ENCODE measurements around the gene EPSTI1.
A peak's percentile ranks its signal among the peaks of the same experiment; 100 is the strongest.
"Not testable (repeated sequence)": the region's sequence is repeated elsewhere in the genome, so short reads cannot be mapped to it uniquely, and the experiment has no call there.

The EPSTI1 gene

DNA sequence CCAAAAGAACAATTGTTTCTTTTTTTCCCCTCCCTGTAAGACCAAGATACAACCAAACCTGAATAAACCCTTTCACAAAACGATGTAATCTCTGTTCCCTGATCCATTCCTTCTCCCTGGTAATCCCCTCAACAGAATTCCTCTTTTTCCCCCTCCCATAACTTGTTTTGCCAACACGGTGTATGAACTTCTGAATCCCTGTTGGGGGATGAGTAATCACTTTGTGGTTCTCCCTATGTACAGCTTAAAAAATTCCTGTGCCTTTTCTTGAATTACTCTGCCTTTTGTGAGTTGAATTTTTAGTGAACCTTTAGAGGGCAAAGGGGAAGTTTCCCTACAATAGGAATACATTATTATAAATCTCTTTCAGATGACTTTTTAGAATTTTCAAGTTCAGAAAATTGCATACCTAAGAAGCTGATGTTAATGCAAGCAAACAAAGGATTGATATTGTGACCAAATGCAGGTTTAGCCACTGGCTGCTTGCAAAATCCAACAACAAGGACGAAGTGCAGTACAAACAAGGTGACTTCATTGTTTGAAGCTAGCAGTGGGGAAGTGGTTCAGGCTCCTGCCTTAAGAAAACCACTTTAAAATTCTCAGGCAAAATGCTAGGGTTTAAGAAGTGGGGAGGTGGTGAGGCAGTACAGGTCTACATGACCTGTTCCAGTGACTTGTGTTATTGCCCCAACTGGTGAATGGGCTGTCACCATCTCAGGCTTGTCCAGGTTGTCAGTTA lies 15.0 kb upstream of the EPSTI1 start:
- FAIRE-seq: no peak
- DNase-seq (ENCODE audit: low spot score): peak; percentile 28

GRCh38 chr13:43005460-43006236 lies 13.6 kb upstream of the EPSTI1 start:
- DNase-seq (ENCODE audit: low spot score) (no peak), FAIRE-seq (no peak)

GRCh38 chr13:43003729-43004128 lies 11.7 kb upstream of the EPSTI1 start:
- DNase-seq (ENCODE audit: low spot score): no peak
- no peak for FAIRE-seq

DNA sequence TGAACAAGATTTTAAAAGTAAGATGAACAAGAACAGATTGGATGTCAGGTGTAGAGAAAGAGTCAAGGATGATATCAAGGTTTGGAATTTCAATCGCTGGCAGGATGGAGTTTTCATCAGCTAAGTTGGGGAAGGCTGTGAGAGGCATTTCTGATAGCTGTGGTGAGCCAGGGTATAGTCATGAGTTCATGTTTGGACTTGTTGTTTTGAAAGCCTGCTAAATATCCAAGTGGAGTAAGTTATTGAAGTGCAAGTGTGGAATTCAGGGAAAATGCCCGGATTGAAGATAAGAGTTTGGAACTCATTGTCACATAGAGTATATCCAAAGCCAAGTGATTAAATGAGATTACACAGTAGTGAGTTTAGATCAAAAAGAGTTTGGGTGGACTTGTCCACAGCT lies 11.0 kb upstream of the EPSTI1 start:
- DNase-seq (ENCODE audit: low spot score) (no peak), FAIRE-seq (no peak)

- FAIRE-seq (no peak), DNase-seq (ENCODE audit: low spot score) (no peak)
Observed at GRCh38 chr13:43002021-43002420, 10.0 kb upstream of the EPSTI1 start.

DNA sequence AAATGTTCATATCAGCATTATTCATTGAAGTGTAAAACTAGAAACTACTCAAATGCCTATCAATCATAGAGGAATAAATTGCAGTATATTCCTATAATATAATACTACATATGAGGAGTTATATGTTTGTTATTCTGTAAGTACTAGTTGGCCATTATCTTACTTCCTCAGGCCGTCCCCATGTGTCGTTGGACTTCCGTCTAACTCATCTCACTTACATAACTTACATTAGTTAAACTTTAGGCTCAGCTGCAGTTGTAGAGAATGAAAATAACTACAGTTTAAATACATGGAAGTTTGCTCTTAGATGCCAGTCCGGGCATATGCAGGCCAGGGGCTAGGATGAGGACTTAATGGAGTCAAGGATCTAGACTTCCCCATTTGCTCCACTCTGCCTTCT lies 8.6 kb upstream of the EPSTI1 start:
- DNase-seq (ENCODE audit: low spot score): no peak
- FAIRE-seq: no peak

DNA sequence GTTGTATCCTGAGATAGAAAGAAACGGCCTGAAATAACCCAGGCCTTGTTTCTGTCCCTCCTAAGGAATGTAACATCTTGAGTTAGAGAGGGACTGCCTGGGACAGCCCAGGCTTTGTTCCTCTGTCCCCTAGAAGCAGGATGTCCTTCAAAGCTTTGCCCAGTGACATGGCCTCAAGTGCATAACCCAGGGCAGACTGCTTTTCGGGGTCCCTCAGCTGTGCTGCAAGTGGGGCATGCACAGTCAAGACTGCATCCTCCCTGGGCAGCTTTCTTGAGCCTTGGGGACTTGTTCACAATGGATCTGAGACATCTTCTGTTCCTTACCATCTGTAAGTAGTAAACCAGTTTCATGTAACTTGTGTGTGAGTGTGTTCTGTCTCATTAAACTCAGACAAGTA lies 7.5 kb upstream of the EPSTI1 start:
- no peak for FAIRE-seq
- no peak for DNase-seq (ENCODE audit: low spot score)

- FAIRE-seq (no peak), DNase-seq (ENCODE audit: low spot score) (no peak)
Observed at GRCh38 chr13:42997381-42997780, 5.3 kb upstream of the EPSTI1 start.

DNA sequence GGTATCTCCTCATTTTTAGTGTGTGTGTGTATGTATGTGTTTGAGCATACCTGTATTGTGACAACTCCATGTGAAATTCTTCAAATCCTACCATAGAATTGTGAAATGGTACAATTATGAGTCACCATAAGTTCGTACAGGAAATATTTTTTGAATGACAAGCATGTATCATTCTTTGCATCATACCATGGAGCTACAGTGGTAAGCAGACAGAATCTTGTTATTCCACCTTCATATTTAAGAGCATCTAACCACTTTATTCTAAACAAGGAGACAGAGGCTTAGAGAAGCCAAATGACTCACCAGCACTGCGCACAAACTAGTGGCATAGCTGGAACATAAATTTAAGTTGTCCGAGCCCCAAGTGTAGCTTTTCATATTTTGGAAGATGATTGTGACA lies 4.5 kb upstream of the EPSTI1 start:
- FAIRE-seq (no peak), DNase-seq (ENCODE audit: low spot score) (peak; percentile 23)

- FAIRE-seq (no peak), DNase-seq (ENCODE audit: low spot score) (no peak)
Observed at GRCh38 chr13:42994878-42995277, 2.8 kb upstream of the EPSTI1 start.

- FAIRE-seq (no peak), DNase-seq (ENCODE audit: low spot score) (no peak)
Observed at GRCh38 chr13:42992764-42993122, 702 bp upstream of the EPSTI1 start.

DNA sequence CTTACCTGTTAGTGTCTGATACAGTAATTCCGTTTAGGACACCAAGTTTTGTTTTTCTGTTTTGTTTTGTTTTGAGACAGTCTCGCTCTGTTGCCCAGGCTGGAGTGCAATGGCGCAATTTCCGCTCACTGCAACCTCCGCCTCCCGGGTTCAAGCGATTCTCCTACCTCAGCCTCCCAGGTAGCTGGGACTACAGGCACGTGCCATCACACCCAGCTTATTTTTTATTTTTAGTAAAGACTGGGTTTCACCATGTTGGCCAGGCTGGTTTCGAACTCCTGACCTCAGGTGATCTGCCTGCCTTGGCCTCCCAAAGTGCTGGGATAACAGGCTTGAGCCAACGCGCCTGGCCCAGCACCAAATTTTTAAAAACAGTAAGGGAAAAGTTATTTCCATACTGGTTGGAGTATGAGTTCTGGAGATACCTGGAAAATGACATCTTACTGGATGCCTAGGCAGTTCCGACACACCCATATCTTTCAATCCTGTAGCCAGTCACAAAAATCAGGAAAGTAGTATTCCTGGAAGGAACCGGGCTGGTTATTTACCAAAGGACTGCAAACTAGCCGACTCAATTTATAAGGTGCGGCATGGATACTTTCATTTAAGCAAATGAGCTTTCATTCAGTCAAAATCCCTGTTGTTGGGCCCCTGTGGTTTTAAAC lies 676 bp downstream of the EPSTI1 start:
- not testable (repeated sequence) for FAIRE-seq; DNase-seq (ENCODE audit: low spot score)

DNA sequence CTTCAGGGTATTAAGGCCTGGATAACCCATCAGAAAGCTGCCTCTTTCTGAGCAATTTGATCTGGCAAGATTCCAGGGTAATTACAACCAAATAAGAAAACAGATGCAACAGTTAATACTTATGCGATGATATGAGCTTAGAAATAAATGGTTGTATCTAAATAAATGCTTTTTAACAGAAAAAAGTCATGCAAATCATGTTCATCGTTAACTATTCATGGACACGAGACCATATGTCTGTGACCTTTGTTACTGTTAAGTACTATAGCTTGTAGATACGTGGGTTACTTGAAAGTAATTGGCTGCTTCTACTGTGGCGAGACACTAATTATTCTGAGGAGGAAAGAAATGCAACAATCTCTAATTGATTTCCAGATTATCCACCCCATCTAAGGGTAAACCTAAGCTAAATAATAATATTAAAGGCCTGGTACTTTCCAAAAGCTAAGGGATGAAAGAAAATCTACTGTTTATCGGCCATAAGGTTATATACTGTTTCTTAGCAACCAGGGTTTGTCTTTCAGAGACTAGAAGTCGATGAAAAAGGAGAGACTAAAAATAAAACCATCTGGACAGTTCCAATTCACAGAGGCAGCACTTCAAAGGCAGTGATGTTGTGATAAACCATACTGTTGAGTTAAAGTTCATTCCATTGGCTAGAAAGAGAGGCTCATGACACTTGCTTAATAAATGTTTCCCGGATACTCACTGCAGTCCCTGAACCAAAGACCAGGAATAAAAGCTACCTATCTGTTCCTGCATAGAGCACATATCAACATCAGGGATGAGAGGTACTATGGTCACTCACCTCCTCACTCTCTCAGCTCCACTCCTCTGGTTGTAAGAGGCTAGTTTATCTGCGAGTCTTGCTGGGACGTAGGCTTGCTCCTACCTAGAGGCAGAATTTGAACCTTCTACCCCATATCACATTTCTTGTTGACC lies 1.5 kb downstream of the EPSTI1 start:
- FAIRE-seq (no peak), DNase-seq (ENCODE audit: low spot score) (no peak)

- DNase-seq (ENCODE audit: low spot score) (no peak), FAIRE-seq (no peak)
Observed at GRCh38 chr13:42986176-42986574, 5.9 kb downstream of the EPSTI1 start.

- DNase-seq (ENCODE audit: low spot score) (no peak), FAIRE-seq (no peak)
Observed at GRCh38 chr13:42985312-42986175, 6.5 kb downstream of the EPSTI1 start.

- no peak for DNase-seq (ENCODE audit: low spot score)
- FAIRE-seq: no peak
Observed at GRCh38 chr13:42984691-42985090, 7.3 kb downstream of the EPSTI1 start.

- FAIRE-seq: no peak
- DNase-seq (ENCODE audit: low spot score): no peak
Observed at GRCh38 chr13:42984026-42984425, 8.0 kb downstream of the EPSTI1 start.

- FAIRE-seq: no peak
- no peak for DNase-seq (ENCODE audit: low spot score)
Observed at GRCh38 chr13:42981853-42982252, 10.2 kb downstream of the EPSTI1 start.

- DNase-seq (ENCODE audit: low spot score) (no peak), FAIRE-seq (no peak)
Observed at GRCh38 chr13:42981317-42981716, 10.7 kb downstream of the EPSTI1 start.

- no peak for DNase-seq (ENCODE audit: low spot score)
- no peak for FAIRE-seq
Observed at GRCh38 chr13:42977219-42977659, 14.8 kb downstream of the EPSTI1 start.
